ENCODE data around the gene PCBP3.

Gene PCBP3

DNA sequence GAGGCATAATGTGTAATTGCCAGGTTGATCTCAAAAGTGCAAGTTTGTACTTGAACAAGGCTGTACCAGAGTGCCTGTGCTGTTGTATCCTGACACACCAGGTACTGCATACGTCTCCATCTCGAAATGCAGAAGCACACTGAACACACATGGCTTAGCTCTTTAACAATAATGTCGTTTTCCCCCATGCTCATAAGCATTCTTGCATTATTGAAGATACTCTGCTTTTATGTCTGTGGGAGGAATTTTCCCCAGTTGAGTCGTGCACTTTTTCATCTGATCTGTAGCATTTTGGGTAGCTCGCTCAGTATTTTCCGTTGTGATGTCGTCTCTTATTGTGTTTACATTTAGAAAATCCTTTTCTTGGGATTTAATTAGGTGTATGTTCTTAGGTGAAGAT, 98.7 kb downstream of the PCBP3 start:
- TF ChIP-seq, protein P1, sequence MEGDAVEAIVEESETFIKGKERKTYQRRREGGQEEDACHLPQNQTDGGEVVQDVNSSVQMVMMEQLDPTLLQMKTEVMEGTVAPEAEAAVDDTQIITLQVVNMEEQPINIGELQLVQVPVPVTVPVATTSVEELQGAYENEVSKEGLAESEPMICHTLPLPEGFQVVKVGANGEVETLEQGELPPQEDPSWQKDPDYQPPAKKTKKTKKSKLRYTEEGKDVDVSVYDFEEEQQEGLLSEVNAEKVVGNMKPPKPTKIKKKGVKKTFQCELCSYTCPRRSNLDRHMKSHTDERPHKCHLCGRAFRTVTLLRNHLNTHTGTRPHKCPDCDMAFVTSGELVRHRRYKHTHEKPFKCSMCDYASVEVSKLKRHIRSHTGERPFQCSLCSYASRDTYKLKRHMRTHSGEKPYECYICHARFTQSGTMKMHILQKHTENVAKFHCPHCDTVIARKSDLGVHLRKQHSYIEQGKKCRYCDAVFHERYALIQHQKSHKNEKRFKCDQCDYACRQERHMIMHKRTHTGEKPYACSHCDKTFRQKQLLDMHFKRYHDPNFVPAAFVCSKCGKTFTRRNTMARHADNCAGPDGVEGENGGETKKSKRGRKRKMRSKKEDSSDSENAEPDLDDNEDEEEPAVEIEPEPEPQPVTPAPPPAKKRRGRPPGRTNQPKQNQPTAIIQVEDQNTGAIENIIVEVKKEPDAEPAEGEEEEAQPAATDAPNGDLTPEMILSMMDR (IDR thresholded peaks at IDR 0.05; ENCODE audit: low read depth, low read length): no peak

DNA sequence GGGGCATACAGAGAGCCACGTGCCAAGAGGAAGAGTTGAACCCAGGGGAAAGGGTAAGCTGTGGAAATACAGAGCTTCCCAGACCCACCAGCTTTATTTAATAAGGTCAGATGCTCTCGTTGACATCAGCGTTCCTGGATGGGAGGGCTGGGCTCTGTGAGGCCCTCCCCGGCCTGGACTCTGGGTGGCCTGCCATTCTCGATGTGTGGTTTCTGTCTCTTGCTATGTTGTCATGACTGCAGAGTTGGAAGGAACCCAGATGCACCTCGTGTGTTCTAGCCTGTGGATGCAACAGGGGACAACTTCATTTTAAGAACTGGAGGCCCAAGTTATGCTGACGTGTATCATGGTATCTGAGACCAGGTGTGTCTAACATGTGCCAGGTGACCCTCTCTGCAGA, 101.7 kb downstream of the PCBP3 start:
- no peak overlapping the region for H3K4me3 ChIP-seq (replicated peaks in 1 of 2; ENCODE audit: low read depth in 2 of 2, low read length in 2 of 2)
- DNase-seq (ENCODE audit: low read depth in 2 of 2): no peak
- TF ChIP-seq, protein P1 (IDR thresholded peaks at IDR 0.05; ENCODE audit: low read depth, low read length): no peak

More for the DNA sequence above, 98.7 kb downstream of the PCBP3 start:
- DNase-seq (ENCODE audit: low read depth in 2 of 2): no peak
- no peak overlapping the region for H3K4me3 ChIP-seq (replicated peaks in 1 of 2; ENCODE audit: low read depth in 2 of 2, low read length in 2 of 2)

DNA sequence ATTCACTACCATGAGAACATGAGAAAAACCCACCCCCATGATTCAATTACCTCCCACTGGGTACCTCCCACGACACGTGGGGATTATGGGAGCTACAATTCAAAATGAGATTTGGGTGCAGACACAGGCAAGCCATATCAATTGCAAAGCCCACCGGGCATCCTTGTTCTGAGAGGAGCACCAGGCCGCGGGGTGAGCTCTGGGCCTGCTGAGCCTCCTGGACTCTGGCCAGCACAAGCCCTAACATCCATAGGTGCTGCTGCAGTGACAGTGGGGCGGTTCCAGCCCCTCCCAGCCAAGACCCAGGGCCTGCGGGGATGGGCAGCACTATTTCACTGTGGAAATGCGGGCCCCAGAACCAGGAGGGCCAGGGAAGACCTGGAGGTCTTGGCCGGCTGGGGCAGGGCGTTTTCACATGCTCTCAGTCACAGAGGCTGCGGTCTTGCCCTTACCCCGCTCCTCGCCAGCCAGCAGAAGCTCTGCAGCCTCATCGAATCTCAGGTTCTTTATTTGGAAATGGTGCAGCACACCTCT, 103.8 kb downstream of the PCBP3 start:
- no peak overlapping the region for H3K4me3 ChIP-seq (replicated peaks in 1 of 2; ENCODE audit: low read depth in 2 of 2, low read length in 2 of 2)
- no peak for DNase-seq (ENCODE audit: low read depth in 2 of 2)
- TF ChIP-seq, protein P1 (IDR thresholded peaks at IDR 0.05; ENCODE audit: low read depth, low read length): no peak

DNA sequence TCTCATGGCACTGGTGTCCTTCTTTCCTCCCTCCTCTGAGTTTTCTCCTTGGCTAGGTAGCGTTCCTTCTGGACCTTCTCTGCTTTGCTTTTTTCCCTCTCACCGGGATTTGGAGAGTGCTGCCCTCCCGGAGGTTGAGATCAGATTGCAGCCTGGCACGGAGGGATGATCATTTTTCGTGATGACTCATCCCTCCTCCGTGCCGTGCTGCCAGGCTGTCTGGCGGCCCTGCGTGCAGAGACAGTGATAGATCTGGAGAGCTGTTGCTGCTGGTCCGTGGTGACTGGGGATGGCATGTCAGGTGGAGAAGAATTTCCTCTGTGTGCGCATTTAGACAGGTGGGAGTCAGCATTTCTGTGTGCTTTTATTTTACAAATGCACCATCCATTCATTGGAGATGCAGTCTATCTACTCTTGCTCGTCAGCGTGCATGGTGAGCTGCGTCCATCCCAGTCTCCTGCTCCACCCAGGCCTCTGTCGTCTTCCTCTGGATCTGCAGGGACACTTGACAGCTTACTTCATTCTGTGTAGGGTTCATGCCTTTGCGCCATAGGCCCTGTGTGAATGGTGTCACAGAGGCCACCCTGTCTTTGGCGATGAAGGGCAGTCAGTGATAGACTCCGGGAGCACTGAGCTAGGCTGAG, 104.4 kb downstream of the PCBP3 start:
- H3K4me3 ChIP-seq (replicated peaks in 1 of 2; ENCODE audit: low read depth in 2 of 2, low read length in 2 of 2): no peak overlapping the region
- peak; percentile 41 for DNase-seq (ENCODE audit: low read depth in 2 of 2)
- TF ChIP-seq, protein P1 (IDR thresholded peaks at IDR 0.05; ENCODE audit: low read depth, low read length): no peak

GRCh38 chr21:45748593-45748992, 105.1 kb downstream of the PCBP3 start:
- no peak for DNase-seq (ENCODE audit: low read depth in 2 of 2)
- TF ChIP-seq, protein P1 (IDR thresholded peaks at IDR 0.05; ENCODE audit: low read depth, low read length): no peak
- H3K4me3 ChIP-seq (replicated peaks in 1 of 2; ENCODE audit: low read depth in 2 of 2, low read length in 2 of 2): no peak overlapping the region

- TF ChIP-seq, protein P1 (IDR thresholded peaks at IDR 0.05; ENCODE audit: low read depth, low read length): no peak
- no peak overlapping the region for H3K4me3 ChIP-seq (replicated peaks in 1 of 2; ENCODE audit: low read depth in 2 of 2, low read length in 2 of 2)
- DNase-seq (ENCODE audit: low read depth in 2 of 2): no peak
Measured at GRCh38 chr21:45749974-45750373, 106.4 kb downstream of the PCBP3 start.

DNA sequence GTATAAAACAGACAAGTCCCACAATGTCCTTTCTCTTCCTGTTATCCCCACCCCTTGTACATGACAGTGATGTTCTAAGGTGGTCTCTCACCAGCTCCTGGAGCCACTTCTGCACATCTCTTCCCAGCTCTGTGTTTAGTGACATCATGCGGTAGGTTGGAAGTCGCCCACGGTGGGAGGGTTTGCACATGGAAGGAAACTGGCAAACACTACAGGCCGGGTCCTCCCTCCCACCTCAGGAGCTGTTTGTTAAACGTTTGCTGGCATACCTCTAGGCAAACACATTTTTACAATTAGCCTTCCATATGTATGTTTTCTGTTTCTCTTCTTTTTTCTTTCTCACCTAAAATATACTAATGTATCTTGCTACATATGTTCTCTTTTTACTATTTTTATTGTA, 107.4 kb downstream of the PCBP3 start:
- DNase-seq (ENCODE audit: low read depth in 2 of 2): no peak
- no peak overlapping the region for H3K4me3 ChIP-seq (replicated peaks in 1 of 2; ENCODE audit: low read depth in 2 of 2, low read length in 2 of 2)
- TF ChIP-seq, protein P1 (IDR thresholded peaks at IDR 0.05; ENCODE audit: low read depth, low read length): no peak

All from cardiac fibroblast (primary cell).